HG03139 (cell line): ENCODE data around the gene ENOX2.
"Not testable (repeated sequence)": the region's sequence is repeated elsewhere in the genome, so short reads cannot be mapped to it uniquely, and the experiment has no call there.

ENCODE experiments used
- ATAC-seq: cut with Tn5 transposase; IDR thresholded peaks from one replicate; pipeline ENCODE4 v1.9.1; 2021; ENCODE audit not compliant: unreplicated experiment

The ENOX2 gene

GRCh38 chrX:130827648-130828047 is 75.4 kb downstream of the ENOX2 start:
- no peak for ATAC-seq

GRCh38 chrX:130826249-130826648 is 76.8 kb downstream of the ENOX2 start:
- no peak for ATAC-seq

- no peak for ATAC-seq
Observed at GRCh38 chrX:130825525-130825924, 77.5 kb downstream of the ENOX2 start.

GRCh38 chrX:130819367-130819766 is 83.6 kb downstream of the ENOX2 start:
- ATAC-seq, result not testable (repeated sequence)

GRCh38 chrX:130813932-130814331 is 89.1 kb downstream of the ENOX2 start:
- ATAC-seq, result not testable (repeated sequence)

GRCh38 chrX:130810561-130810960 is 92.4 kb downstream of the ENOX2 start:
- no peak for ATAC-seq

GRCh38 chrX:130805903-130806302 is 97.1 kb downstream of the ENOX2 start:
- ATAC-seq, result no peak

GRCh38 chrX:130803537-130803936 is 99.5 kb downstream of the ENOX2 start:
- ATAC-seq, result no peak

- ATAC-seq, result no peak
Observed at GRCh38 chrX:130801901-130802300, 101.1 kb downstream of the ENOX2 start.

GRCh38 chrX:130799393-130799792 is 103.6 kb downstream of the ENOX2 start:
- no peak for ATAC-seq

GRCh38 chrX:130793975-130794374 is 109.0 kb downstream of the ENOX2 start:
- ATAC-seq, result no peak

GRCh38 chrX:130791870-130792269 is 111.1 kb downstream of the ENOX2 start:
- ATAC-seq, result not testable (repeated sequence)

- no peak for ATAC-seq
Observed at GRCh38 chrX:130789793-130790192, 113.2 kb downstream of the ENOX2 start.

GRCh38 chrX:130788786-130789581 is 114.0 kb downstream of the ENOX2 start:
- ATAC-seq, result no peak

- no peak for ATAC-seq
Observed at GRCh38 chrX:130786030-130786429, 117.0 kb downstream of the ENOX2 start.

GRCh38 chrX:130778773-130779172 is 124.2 kb downstream of the ENOX2 start:
- no peak for ATAC-seq

- no peak for ATAC-seq
Observed at GRCh38 chrX:130775849-130776248, 127.2 kb downstream of the ENOX2 start.

- ATAC-seq, result no peak
Observed at GRCh38 chrX:130772776-130773143, 130.2 kb downstream of the ENOX2 start.

- ATAC-seq, result no peak
Observed at GRCh38 chrX:130772105-130772775, 130.8 kb downstream of the ENOX2 start.

GRCh38 chrX:130771648-130772047 is 131.4 kb downstream of the ENOX2 start:
- ATAC-seq, result no peak

- ATAC-seq, result no peak
Observed at GRCh38 chrX:130771230-130771629, 131.8 kb downstream of the ENOX2 start.

- ATAC-seq, result no peak
Observed at GRCh38 chrX:130770615-130771014, 132.4 kb downstream of the ENOX2 start.
